Naive thymus-derived CD4-positive, alpha-beta T cell (primary cell): Measurements from ENCODE around the gene HAPLN3. TPM values are rescaled to one million over a fixed set of nuclear protein-coding genes. Genes with fewer than 3 reads are reported as not detected.

Experiments
- ATAC-seq: fragments of 150-1000 bp; cut with Tn5 transposase; 2 replicates; pipeline ENCODE4 v1.10.0; 2021; ENCODE audit warnings: mild to moderate bottlenecking, moderate library complexity
- CTCF ChIA-PET: fragments of 350-600 bp; sonication (Branson Sonifier 250); formaldehyde crosslinking; loops from one replicate; lab custom pipeline; 2021; ENCODE audit warnings: antibody characterized with exemption; lab: Charles Lee
- POLR2A ChIA-PET: fragments of 350-600 bp; sonication (Branson Sonifier 250); formaldehyde crosslinking; loops from one replicate; lab custom pipeline; 2021; ENCODE audit warnings: antibody characterized with exemption, inconsistent platforms; lab: Charles Lee
- DNase-seq, 9 donors: peaks; one replicate each; pipeline versions ENCODE4 v3.0.0 to v3.0.0-alpha.2; 2020 to 2022; ENCODE audit warnings: mixed read lengths in 1 of 9
- H3K27ac ChIP-seq: one replicate; pipeline ENCODE4 v1.7.0; 2013; ENCODE audit warnings: mild to moderate bottlenecking, low read depth, low read length, moderate library complexity
- H3K27me3 ChIP-seq, 2 donors: one replicate each; pipeline ENCODE4 v1.7.0; 2013; ENCODE audit warnings: low read length in 2 of 2, mild to moderate bottlenecking in 2 of 2, moderate library complexity in 2 of 2; ENCODE audit not compliant: control insufficient read depth in 2 of 2, insufficient read depth in 2 of 2
- H3K36me3 ChIP-seq, 3 experiments: 1 replicate in 2 of 3; 2 replicates in 1 of 3; pipeline ENCODE4 v1.7.0; 2013; ENCODE audit warnings: low read length in 3 of 3, mild to moderate bottlenecking in 3 of 3, moderate library complexity in 1 of 3; ENCODE audit not compliant: insufficient read depth in 3 of 3, control insufficient read depth in 2 of 3
- H3K4me1 ChIP-seq, 2 donors: one replicate each; pipeline ENCODE4 v1.7.0; 2013; ENCODE audit warnings: low read length in 2 of 2, mild to moderate bottlenecking in 2 of 2, moderate library complexity in 1 of 2; ENCODE audit not compliant: control insufficient read depth in 2 of 2, insufficient read depth in 2 of 2
- H3K4me3 ChIP-seq: 2 replicates; pipeline ENCODE4 v1.7.0; 2013; ENCODE audit warnings: mild to moderate bottlenecking, low read length
- H3K9me3 ChIP-seq, 3 experiments: 1 replicate in 2 of 3; 2 replicates in 1 of 3; pipeline ENCODE4 v1.7.0; 2013; ENCODE audit warnings: low read length in 3 of 3; ENCODE audit not compliant: control insufficient read depth in 2 of 3
- H3K27ac Mint-ChIP-seq, 9 donors: one replicate each; pipeline ENCODE4 v1.8.0; 2020 to 2022; ENCODE audit warnings: mixed read lengths in 9 of 9, mild to moderate bottlenecking in 8 of 9, moderate library complexity in 5 of 9, inconsistent platforms in 2 of 9
- H3K27me3 Mint-ChIP-seq, 5 donors: one replicate each; pipeline ENCODE4 v1.8.0; 2021 to 2022; ENCODE audit warnings: mixed read lengths in 5 of 5, mild to moderate bottlenecking in 1 of 5
- H3K36me3 Mint-ChIP-seq, 5 donors: one replicate each; pipeline ENCODE4 v1.8.0; 2020 to 2022; ENCODE audit warnings: mixed read lengths in 5 of 5, mild to moderate bottlenecking in 3 of 5, inconsistent platforms in 1 of 5
- H3K4me1 Mint-ChIP-seq, 7 donors: one replicate each; pipeline ENCODE4 v1.8.0; 2020 to 2022; ENCODE audit warnings: mixed read lengths in 7 of 7, mild to moderate bottlenecking in 3 of 7, inconsistent platforms in 1 of 7
- H3K4me3 Mint-ChIP-seq, 10 donors: one replicate each; pipeline ENCODE4 v1.8.0; 2020 to 2022; ENCODE audit warnings: mild to moderate bottlenecking in 10 of 10, mixed read lengths in 10 of 10, moderate library complexity in 6 of 10, inconsistent platforms in 2 of 10
- H3K9me3 Mint-ChIP-seq, 11 donors: one replicate each; pipeline ENCODE4 v1.8.0; 2020 to 2022; ENCODE audit warnings: mixed read lengths in 11 of 11, mild to moderate bottlenecking in 4 of 11, inconsistent platforms in 1 of 11, moderate library complexity in 1 of 11
- intact Hi-C, 2 donors: fragments of 100-400 bp; cut with micrococcal nuclease; formaldehyde crosslinking; loops; one replicate each; pipeline ENCODE4 v1.15.1; 2023
- polyA plus RNA-seq, 2 donors: library from polyadenylated mRNA; unstranded; fragments of 300-500 nt; fragmentation: Illumina TruSeq; gene quantifications; one replicate each; pipeline ENCODE4 v1.2.3, GENCODE V29; 2021
- total RNA-seq, 6 experiments: library from RNA in 5 of 6; stranded (reverse) in 5 of 6; gene quantifications; 1 replicate in 5 of 6; 2 replicates in 1 of 6; pipeline ENCODE4 v1.2.3 and lab custom pipeline; 2021 to 2026

Gene HAPLN3
- total and polyA plus RNA-seq, 7 experiments from 2014 or later = 37.1 to 158 (median 78.0) TPM

DNA sequence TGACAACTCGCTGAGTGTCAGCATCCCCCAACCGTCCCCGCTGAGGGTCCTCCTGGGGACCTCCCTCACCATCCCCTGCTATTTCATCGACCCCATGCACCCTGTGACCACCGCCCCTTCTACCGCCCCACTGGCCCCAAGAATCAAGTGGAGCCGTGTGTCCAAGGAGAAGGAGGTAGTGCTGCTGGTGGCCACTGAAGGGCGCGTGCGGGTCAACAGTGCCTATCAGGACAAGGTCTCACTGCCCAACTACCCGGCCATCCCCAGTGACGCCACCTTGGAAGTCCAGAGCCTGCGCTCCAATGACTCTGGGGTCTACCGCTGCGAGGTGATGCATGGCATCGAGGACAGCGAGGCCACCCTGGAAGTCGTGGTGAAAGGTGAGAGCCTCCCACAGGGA, 56.7 kb downstream of the HAPLN3 start:
- ChIA-PET POLR2A (no interaction called here), CTCF (no interaction called here)
- Histone ChIP-seq H3K4me3 (no peak overlapping the region), H3K36me3 (no peaks in the 10 kb centered on the region), H3K4me1 (no peaks in the 10 kb centered on the region), H3K9me3 (no peaks in the 10 kb centered on the region), H3K27me3 (no peaks in the 10 kb centered on the region), H3K27ac (no peak overlapping the region)
- Mint-ChIP-seq H3K4me3 (no peak overlapping the region), H3K27ac (no peak overlapping the region), H3K27me3 (peaks cover 0 to 15% (median 0%) of the 10 kb centered on the region in 5 donors), H3K9me3 (no peaks in the 10 kb centered on the region), H3K36me3 (no peaks in the 10 kb centered on the region), H3K4me1 (peaks cover 0 to 5% (median 0%) of the 10 kb centered on the region in 7 donors)
- DNase-seq (no peak), ATAC-seq (no peak)
- intact Hi-C loops = no loop called here

DNA sequence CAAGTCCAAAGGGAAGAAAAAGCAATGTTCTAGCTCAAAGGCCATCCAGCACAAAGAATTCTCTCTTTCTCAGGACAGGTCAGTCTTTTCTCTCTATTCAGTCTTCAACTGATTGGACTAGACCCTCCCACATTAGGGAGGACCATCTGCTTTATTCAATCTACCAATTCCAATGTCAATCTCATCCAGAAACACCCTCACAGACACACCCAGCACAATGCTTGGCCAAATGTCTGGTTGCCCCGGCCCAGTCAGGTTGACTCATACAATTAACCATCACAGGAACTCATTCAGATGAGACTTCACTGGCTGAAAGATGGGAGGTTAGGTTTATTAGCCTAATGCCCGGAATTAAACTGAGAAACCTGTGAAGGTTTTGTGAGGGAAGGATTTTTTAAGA, 59.7 kb downstream of the HAPLN3 start:
- Histone ChIP-seq H3K9me3 (no peaks in the 10 kb centered on the region), H3K4me1 (no peaks in the 10 kb centered on the region), H3K36me3 (no peaks in the 10 kb centered on the region), H3K4me3 (no peak overlapping the region), H3K27me3 (no peaks in the 10 kb centered on the region), H3K27ac (no peak overlapping the region)
- Mint-ChIP-seq H3K27me3 (peaks cover 0 to 15% (median 0%) of the 10 kb centered on the region in 5 donors), H3K27ac (no peak overlapping the region), H3K4me3 (no peak overlapping the region), H3K36me3 (no peaks in the 10 kb centered on the region), H3K4me1 (peaks cover 0 to 5% (median 0%) of the 10 kb centered on the region in 7 donors), H3K9me3 (no peaks in the 10 kb centered on the region)
- ChIA-PET POLR2A (no interaction called here), CTCF (interaction anchor here (1.1 kb wide), 1 partner anchor 214 kb away, joined by 3 read pairs; the partner anchor contains the start of gene AEN)
- DNase-seq = no peak
- intact Hi-C loops = loop anchor here in 1 of 2 donors (2.0 kb wide), 1 partner anchor 359 kb away; no protein-coding TSS in a partner anchor
- no peak for ATAC-seq

DNA sequence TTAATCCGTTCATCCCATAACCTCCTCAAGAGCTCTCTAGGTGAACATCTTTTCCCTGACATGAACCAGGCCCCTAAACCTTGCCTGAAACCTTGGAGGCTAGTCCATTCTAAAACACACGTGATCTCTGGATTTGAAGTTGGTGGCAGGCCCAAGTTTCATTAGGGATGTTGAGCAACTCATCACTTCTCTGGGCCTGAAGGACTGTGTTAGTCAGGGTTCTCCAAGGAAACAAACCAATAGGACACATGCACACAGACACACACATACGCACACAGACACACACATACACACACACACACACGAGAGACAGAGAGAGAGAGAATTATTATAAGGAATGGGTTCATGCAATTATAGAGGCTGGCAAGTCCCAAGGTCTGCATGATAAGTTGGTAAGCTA, 60.2 kb downstream of the HAPLN3 start:
- H3K36me3 Mint-ChIP-seq = no peaks in the 10 kb centered on the region
- no peak overlapping the region for H3K27ac ChIP-seq
- no peak overlapping the region for H3K4me3 ChIP-seq
- H3K27me3 ChIP-seq = no peaks in the 10 kb centered on the region
- no peak for ATAC-seq
- no peaks in the 10 kb centered on the region for H3K4me1 ChIP-seq
- no peaks in the 10 kb centered on the region for H3K36me3 ChIP-seq
- peaks cover 0 to 5% (median 0%) of the 10 kb centered on the region in 7 donors for H3K4me1 Mint-ChIP-seq
- no peak for DNase-seq
- H3K27me3 Mint-ChIP-seq = peaks cover 0 to 15% (median 0%) of the 10 kb centered on the region in 5 donors
- no peak overlapping the region for H3K27ac Mint-ChIP-seq
- POLR2A ChIA-PET = no interaction called here
- no peaks in the 10 kb centered on the region for H3K9me3 Mint-ChIP-seq
- H3K9me3 ChIP-seq = no peaks in the 10 kb centered on the region
- no peak overlapping the region for H3K4me3 Mint-ChIP-seq
- CTCF ChIA-PET = interaction anchor here (0.9 to 1.1 kb wide), 2 partner anchors 213 to 226 kb away, joined by 3 read pairs; partner anchors contain the start of gene AEN
- intact Hi-C loops = loop anchor here in 1 of 2 donors (2.0 kb wide), 1 partner anchor 358 kb away; no protein-coding TSS in a partner anchor

DNA sequence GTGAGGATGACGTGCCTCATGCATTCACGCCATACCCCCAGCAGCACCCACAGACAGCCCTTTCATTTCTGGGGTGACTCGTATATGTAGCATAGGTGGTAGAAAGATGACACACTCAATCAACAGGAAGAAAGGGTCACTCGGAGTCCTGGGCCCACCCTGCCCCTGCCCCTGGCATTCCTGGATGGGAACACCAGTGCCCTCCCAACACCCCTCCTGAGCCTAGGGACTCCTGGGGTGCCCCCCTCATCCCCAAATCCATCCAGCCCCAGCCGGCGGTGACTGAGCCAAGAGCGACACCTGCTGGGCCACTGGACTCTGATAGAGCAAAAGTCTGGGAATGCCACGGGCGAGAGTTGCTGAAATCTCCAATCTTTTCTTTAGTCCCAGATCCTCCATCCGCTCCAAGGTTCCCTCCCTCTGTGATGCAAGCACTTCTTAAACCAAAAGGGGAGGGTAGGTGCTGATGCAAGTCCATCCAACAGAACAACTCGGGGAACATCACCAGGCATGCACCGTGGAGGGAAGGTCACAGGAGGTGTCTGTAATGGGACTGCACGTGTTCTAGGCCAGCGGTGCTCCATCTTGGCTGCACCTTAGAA, 61.0 kb downstream of the HAPLN3 start:
- Histone ChIP-seq H3K9me3 (no peaks in the 10 kb centered on the region), H3K27ac (no peak overlapping the region), H3K36me3 (no peaks in the 10 kb centered on the region), H3K27me3 (no peaks in the 10 kb centered on the region), H3K4me1 (no peaks in the 10 kb centered on the region), H3K4me3 (no peak overlapping the region)
- H3K27ac Mint-ChIP-seq = no peak overlapping the region
- no peaks in the 10 kb centered on the region for H3K9me3 Mint-ChIP-seq
- intact Hi-C loops = loop anchor here (1.0 to 2.0 kb wide), 2 partner anchors 210 to 358 kb away; no protein-coding TSS in a partner anchor
- POLR2A ChIA-PET = no interaction called here
- ATAC-seq (peak; percentile 25), DNase-seq (peak in 4 of 9 donors; percentile 5 to 26 (median 10))
- H3K4me3 Mint-ChIP-seq = no peak overlapping the region
- no peaks in the 10 kb centered on the region for H3K36me3 Mint-ChIP-seq
- H3K27me3 Mint-ChIP-seq = peaks cover 0 to 12% (median 0%) of the 10 kb centered on the region in 5 donors
- CTCF ChIA-PET = interaction anchor here (0.9 to 1.1 kb wide), 2 partner anchors 213 to 225 kb away, joined by 3 read pairs; partner anchors contain the start of gene AEN
- peaks cover 0 to 5% (median 0%) of the 10 kb centered on the region in 7 donors for H3K4me1 Mint-ChIP-seq

DNA sequence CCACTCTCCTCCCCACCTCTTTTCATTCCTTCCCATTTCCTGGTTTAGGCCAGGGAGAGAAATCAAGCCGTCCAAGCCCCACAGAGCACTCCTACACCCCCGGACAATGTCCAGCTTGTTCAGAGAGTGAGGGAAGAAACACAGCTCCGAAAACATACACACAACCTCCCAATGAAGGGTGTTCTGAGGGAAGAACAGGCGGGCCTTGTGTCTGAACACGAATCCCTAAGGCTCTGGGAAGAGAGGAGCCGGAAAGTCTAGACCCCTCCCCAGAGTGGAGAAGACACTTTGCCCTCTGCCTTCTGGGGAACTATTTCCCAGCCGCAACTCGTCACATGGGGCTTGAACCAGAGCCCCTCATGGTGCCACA, 61.6 kb downstream of the HAPLN3 start:
- Histone ChIP-seq H3K4me1 (no peaks in the 10 kb centered on the region), H3K36me3 (no peaks in the 10 kb centered on the region), H3K9me3 (no peaks in the 10 kb centered on the region), H3K4me3 (no peak overlapping the region), H3K27ac (no peak overlapping the region), H3K27me3 (no peaks in the 10 kb centered on the region)
- ATAC-seq (no peak), DNase-seq (no peak)
- H3K4me1 Mint-ChIP-seq = peaks cover 0 to 5% (median 0%) of the 10 kb centered on the region in 7 donors
- no peaks in the 10 kb centered on the region for H3K9me3 Mint-ChIP-seq
- peaks cover 0 to 9% (median 0%) of the 10 kb centered on the region in 5 donors for H3K27me3 Mint-ChIP-seq
- H3K4me3 Mint-ChIP-seq = no peak overlapping the region
- H3K27ac Mint-ChIP-seq = no peak overlapping the region
- POLR2A ChIA-PET = no interaction called here
- intact Hi-C loops = loop anchor here (1.0 to 2.0 kb wide), 2 partner anchors 209 to 357 kb away; no protein-coding TSS in a partner anchor
- CTCF ChIA-PET = no interaction called here
- no peaks in the 10 kb centered on the region for H3K36me3 Mint-ChIP-seq

DNA sequence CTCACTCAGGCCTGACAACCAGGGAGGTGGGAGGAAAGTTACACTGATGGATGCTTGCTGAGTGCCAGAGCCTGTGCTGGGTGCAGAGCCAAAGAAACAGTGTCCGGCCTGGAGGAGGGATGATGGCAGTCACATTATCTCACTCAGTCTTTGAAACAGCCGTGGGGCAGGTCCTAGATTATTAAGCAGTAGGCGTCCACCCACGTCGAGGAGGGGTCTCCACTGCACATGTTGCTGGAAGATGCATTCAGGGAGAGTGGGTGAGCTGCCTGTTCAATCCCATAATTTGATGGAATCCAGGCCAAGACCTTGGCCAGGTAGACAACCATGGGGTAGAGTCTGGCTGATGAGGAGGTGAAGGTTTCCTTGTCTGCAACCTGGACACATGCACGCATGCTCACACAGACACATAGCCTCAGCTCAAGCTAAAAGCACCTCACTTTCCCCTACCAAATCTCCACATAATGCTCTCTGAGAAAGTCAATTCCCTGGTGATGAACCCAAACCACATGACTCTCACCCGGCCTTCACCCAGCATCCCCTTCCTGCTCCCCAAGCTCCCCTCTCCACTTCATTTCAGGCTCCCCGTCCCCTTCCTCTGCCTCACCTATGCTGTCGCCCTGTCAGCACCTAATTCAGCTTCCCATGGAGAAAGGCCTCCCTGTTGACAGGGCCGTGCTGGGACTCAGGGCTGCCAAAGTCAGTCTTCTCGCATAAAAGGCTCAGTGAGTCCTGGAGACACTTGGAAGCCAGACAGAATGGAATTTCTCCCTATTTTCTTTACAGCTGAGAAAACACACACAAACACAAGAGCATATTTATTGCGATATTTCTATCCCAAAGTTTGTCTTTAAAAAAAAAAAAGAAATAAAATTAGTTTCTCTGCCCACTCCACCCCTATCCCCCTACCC, 62.3 kb downstream of the HAPLN3 start:
- no peaks in the 10 kb centered on the region for H3K9me3 Mint-ChIP-seq
- peaks cover 0 to 5% (median 0%) of the 10 kb centered on the region in 7 donors for H3K4me1 Mint-ChIP-seq
- Histone ChIP-seq H3K27ac (no peak overlapping the region), H3K9me3 (no peaks in the 10 kb centered on the region), H3K36me3 (no peaks in the 10 kb centered on the region), H3K4me3 (no peak overlapping the region), H3K4me1 (no peaks in the 10 kb centered on the region), H3K27me3 (no peaks in the 10 kb centered on the region)
- peaks cover 0 to 7% (median 0%) of the 10 kb centered on the region in 5 donors for H3K27me3 Mint-ChIP-seq
- intact Hi-C loops = no loop called here
- H3K36me3 Mint-ChIP-seq = no peaks in the 10 kb centered on the region
- CTCF ChIA-PET = no interaction called here
- DNase-seq = no peak
- no peak overlapping the region for H3K27ac Mint-ChIP-seq
- H3K4me3 Mint-ChIP-seq = no peak overlapping the region
- no peak for ATAC-seq
- POLR2A ChIA-PET = no interaction called here
